NCI-H2107 treated with DMSO at 0.1 percent for 48 hours (cell line): Measurements from ENCODE around the gene ALDH4A1.

Experiments used
- DNase-seq: peaks from one replicate; lab custom pipeline; 2025; ENCODE audit not compliant: unreplicated experiment; lab: John Stamatoyannopoulos, UW

The ALDH4A1 gene

DNA sequence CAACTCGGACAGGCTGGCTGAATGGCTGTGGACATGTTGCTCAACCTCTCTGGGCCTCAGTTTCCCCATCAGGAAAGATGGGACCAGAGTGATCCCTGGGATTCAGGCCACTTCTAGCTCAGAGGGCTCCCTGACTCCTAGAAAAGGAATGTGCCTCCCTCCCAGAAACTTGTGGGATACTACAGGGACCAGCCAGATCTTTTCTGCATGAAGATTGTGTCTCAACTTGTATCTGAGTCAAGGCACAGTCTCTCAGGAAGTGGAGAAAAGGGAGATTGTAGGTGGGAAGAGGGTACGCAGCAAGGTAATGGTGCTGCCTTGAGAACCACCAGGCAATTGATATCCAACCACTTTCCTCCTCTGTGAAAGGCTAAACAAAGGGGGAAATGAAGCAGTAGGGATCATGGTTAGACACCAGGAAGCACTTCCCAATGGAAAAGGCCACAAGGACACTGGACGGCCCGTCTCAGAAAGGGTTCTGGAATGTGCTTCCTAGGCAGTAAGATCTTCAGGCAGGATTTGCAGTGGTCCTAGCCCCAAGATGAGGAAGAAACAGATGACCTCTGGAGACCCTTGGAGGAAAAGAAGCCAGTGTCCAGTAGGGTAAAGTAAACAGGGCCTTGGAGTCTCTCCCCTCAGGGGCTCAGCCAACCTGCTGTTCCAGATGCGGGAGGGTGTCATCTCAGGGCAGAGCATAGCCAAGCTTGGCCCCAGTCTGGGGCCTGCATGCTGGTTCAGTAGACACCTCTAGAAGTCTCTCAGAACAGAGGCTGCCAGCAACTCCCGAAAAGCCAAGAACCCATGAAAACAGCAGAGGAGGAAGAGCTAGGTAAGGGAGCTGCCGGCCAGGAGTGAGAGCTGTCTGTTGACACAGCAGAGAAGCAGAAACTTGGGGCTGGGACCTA lies 37.3 kb upstream of the ALDH4A1 start:
- DNase-seq, result no peak

DNA sequence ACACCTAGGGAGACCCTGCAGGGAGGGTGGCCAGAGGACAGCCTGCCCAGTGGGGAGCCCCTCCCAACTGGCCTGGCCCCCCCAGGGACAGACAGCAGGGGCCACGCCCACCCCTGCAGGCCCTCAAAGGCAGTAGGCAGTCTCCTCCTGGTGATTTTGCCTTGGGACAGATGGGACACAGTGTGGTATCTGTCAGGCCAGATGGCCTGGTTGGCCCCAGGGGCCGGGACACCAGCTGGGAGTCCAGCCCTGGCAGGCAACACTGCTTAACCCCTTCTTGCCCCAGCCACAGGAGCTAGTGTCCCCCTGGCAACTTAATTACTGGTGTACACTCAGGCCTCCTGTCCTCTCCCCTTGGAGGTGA lies 36.3 kb upstream of the ALDH4A1 start:
- no peak for DNase-seq

DNA sequence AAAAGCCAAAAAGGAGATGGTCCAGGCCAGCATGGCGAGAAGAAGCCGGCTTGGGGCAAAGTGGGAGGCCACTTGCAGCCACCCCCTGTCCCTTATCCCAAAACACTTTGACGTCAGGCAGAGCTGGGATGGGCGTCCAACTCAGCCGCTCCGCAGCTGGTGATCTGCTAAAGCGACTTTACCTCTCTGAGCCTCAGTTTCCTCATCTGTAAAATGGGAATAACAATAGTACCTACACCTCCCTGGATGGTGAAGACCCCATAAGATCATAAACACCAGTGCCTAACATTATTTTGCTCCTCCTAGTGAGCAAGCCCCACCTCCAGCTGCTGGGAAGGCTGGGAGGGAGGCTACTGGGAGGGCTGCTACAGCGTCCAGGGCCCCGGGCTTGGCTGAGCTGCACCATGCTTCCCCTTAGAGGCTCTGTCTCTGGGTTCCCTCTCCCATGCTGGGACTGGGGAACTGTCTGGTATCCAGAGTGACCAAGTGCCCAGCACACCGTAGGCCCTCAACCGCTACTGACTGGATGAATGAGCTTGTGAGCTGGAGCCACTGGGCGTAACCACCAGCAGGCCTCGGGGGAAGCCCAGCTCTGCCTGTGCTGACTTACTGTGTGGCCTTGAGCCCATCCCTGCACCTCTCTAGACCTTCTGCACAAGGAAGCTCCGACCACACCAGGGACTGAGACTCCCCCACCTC lies 35.8 kb upstream of the ALDH4A1 start:
- no peak for DNase-seq

DNA sequence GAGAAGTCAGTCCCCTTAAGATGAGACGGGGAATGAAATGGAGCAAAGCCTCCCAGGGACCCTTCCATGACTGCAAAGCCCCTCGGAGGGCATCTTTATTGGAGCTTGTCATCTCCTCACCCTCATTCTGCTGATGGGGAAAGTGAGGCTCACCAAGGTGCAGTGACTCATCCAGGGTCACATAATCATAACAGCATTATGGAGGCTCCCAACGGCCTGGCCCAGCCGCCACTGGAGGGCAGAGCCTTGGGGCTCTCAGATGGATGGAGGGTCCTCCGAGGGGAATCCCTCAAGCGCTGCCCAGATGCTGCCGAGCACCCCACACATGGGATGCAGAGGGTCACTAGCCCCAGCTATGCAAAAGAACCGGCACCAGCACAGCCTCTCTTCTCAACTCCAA lies 35.2 kb upstream of the ALDH4A1 start:
- DNase-seq, result no peak

DNA sequence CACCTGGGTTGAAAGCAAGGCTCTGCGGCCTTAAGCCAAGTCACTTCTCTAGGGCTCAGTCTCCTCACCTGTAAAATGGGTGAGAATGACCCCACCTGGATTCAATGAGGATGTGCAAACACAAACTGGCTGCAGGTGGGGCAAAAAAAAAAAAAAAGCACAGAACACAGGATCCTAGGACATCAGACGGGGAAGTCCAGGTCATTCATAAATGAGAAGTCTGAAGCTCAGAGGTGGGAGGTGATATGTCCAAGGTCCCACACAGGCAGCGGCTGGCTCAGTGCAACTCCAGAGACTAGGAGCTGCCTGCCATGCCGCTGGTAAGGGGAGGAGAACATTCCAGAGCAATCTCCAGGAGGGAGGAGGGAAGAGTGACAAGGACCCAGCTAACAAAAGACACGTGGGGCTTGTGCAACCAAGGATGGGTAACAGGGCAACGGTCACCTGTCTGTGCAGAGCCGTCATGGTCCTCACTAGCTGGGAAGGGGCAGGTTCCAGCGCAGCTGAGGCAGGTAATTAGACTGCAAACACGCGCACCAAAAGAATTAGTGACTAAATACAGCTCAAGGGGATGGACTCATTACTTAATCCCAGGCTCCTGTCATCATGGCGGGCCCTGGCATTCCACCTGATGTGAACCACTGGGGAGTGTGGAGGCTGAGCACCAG lies 34.6 kb upstream of the ALDH4A1 start:
- DNase-seq, result no peak

DNA sequence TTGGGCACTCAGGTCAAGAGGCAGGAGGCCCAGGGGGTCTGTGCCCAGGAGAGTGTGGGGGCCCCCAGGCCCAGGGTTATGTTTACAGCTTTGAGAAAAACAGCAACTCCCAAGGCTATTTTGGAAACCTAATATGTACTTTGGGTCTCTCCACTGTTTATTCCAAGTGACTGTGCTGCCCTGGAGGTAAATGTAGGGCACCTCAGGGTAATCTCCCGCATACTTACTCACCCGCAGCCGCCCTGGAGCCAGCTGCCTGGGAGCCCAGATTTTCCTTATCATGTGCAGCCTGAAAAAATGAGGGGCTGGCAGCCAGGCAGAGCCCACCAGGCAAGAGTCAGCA lies 34.1 kb upstream of the ALDH4A1 start:
- DNase-seq, result no peak

DNA sequence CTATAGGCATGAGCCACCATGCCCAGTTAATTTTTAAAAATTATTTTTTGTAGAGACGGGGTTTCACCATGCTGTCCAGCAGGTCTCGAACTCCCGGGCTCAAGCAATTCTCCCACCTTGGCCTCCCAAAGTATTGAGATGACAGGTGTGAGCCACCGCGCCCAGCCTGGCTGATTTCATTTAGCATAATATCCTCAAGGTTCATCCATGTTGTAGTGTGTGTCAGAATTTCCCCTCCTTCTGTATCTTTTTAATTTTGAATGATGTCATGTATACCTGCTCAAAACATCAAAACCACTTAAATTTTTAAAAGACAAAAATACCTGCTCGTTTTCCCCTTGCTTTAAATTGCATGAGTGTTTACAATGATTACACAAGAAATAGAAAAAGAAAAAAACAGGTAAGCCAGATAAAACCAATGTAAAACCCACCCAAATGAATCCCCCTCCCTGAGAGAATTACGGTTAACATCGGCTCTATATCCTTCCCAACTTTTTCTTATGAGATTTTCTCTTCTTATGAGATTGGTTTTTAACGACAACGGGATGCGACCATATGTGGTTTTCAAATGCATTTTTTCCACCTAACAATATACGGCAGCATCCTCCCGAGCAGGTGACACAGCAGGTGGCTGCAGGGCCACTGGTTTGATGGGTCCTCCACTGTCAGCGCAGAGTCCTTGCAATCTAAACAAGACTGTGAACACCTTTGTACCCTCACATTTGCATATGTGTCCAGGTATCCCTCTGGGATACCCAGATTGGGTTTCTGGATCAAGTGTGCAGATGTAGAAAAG lies 32.0 kb upstream of the ALDH4A1 start:
- peak; percentile 82 for DNase-seq

DNA sequence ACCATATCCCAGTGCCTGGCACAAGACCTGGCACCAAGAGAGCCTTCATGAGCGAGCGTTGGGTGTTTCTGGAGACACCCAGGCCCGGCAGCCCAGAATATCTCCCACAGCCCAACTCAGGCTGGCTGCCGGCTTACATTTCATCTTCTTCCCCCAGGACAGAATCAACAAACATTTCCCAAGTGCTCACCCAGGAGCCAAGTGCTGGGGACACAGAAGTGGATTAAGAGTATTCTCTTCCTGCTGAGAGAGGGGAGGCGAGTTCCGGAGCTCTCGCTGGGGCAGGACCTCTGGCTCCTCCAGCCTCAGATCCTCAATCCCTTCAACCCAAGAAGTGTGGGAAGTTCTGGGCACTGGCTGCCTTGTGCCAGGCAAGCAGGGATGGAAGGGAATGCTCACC lies 30.5 kb upstream of the ALDH4A1 start:
- DNase-seq, result no peak

DNA sequence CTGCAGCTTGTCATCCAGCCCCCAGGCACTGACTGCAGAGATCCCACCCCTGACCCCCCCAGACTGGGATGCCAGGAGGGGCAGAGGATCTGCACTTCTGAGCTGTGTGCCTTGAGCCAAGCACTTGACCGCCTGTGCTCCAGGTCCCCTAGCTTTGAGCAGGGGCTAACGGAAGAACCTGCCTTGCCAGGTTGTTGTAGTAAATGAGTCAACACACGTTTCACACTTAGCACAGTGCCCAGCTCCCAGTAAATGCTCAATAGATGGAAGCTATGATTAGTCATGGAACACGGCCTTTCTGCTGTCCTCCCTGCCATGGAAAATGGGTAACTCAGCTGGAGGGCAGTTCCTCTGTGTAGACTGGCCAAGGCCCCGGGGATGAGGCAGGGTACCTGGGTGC lies 30.0 kb upstream of the ALDH4A1 start:
- DNase-seq, result no peak

DNA sequence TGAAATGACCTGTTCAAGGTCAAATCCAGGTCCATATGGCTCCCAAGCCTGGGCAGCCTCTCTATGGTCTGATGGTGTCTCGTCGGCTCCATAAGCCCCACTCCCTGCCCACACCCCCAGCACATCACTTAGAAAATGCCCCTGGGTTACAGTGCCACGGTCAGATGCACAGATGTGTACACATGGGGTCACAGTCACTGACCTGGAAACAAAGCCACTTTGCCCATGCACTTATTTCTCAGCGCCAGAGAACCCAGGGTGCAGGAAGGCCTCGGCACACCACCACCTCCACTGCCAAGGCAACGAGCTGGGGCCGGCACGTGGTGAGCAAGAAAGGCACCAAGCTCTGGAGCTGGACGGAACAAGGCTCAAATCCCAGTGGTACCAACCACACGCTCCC lies 29.4 kb upstream of the ALDH4A1 start:
- no peak for DNase-seq

DNA sequence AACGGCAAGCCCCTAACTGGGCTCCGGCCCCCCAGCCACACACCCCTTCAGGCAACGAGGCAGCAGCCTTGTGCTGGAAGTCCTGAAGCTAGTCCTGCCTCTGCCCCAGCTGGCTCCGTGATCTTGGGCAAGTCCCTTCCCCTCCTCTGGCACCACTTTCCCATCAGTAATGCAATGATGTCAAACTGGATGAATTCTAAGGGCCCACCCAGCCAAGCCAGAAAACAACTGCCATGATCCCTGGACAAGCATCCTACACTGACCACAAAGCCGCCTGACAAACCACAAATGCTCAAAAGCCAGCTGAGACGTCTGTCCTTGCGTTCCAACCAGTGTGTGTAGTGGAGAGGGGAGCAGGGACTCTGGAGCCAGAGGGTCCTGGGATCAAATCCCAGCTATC lies 27.3 kb upstream of the ALDH4A1 start:
- no peak for DNase-seq

DNA sequence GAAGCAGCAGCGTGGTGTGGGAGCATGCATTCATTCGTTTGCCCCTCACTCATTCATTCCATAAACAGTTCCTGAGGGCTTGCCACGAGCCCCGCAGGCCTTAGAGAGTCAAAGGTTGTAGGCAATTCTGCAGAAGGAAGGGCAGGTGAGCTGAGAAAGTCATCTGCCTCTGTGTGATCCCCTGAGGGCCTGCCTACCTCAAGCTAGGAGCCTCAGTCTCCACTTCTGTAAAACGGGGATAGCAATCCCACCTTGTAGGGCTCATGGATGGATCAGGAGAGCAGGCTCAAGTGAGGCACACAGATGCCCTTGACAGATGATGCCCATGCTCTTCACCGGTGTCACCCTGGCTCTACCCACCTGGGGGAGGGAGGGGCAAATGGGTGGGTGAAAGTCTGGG lies 26.6 kb upstream of the ALDH4A1 start:
- no peak for DNase-seq

DNA sequence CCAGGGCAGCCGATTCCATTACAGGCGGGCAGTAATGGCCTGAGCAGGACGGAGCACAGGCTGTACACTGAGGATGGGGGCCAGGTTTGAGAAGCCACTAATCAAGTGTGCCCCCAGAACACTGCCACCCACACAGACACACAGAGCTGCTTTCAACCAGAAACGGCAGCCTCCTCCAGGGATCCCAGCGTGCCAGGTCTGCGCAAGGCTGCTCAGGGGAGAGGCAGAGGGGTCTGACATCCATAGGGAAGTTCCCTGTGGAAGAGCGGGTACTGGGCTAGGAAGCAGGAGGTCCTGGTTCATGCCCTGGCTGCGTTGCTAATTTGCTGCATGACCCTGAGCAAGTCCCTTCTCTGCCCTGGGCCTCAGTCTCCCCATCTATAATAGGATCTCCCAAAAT lies 26.1 kb upstream of the ALDH4A1 start:
- no peak for DNase-seq

DNA sequence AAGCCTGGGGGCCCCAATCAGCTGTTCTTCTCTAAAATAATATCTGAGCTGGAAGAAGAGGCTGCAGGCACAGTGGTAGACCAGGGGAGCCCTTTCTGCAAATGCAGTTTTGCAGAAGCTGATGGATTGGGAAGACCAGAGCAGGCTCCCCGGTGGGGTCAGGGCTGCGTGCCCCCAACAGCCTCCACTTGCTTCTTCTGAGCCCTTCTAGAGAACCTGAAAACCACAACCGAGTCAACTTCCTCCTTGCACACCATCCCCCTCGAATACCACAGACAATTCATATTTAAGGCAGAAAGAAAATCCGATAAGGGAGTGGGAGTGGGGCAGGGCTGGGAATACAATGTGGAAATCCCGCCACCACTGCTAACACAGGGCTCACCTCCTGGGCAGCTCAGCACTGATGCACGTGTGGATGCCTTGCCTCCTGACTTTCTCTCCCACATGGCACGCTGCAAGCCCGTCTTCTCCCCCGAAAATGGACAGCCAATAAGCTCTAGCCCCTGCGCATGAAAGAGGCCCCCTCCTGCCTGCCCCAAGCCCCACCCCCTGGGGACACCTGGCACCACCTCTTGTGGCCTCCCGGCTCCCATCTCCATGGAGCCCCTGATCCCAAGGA lies 25.4 kb upstream of the ALDH4A1 start:
- no peak for DNase-seq

DNA sequence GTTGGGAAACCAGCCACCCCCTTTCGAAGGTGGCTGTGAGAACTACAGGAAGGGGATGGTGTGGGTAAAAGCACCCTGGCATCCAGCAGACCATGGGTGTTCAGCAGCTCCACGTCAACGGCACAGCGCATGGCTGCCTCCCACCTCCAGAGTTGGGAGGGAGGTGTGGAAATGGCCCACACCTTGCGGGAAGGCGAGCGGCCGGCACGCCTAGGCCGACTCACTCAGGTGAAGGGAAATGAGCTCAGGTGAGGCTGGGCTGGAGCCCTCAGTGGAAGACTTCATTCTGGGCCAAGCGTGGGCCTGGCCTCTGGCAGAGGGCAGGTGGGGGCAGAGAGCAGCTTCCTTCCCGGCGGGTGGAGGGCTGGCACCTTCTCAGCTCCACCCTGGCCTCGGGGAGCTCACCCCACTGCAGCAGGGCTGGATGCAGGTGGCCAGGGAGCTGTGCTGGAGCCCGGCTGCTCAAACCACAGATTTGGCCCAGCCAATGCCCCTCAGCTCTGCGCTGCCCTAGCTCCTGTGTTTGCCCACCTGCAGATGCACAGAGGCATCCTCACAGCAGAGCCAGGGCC lies 24.8 kb upstream of the ALDH4A1 start:
- DNase-seq, result no peak

DNA sequence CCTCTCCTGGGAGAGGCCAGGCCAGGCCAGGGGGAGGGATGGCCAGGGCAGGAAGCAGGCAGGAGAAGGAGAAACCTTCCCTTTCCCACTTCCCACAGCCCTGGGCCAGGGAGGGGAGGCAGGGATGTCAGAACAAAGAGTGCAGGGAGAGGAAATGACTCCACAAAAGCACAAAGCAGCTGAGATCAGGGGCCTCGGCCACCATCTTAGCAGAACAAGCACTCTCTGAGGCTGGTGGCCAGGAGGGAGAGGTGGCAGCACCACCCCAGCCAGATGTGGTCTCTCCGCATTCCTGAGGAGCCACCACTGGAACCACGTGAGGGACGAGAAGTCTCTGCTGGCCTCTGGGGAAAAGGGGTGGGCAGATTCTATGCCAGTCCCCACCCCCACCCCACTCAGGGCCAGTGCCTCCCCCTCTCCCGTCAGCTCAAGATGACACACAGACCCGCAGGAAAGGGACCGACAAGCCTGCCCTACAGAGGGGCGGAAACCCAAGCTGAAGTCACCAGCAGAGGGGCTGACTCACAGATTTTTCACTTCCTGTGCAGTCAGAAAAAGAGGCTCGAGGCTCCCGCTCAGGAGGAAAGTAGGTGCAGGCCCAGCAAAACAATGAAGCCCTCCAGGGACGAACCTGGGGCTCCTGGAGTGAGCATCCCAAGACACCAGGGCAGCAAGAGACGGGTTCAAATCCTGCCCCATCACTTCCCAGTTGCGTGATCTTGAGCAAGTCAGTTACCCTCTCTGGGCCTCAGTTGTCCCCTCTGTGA lies 24.1 kb upstream of the ALDH4A1 start:
- DNase-seq, result no peak

DNA sequence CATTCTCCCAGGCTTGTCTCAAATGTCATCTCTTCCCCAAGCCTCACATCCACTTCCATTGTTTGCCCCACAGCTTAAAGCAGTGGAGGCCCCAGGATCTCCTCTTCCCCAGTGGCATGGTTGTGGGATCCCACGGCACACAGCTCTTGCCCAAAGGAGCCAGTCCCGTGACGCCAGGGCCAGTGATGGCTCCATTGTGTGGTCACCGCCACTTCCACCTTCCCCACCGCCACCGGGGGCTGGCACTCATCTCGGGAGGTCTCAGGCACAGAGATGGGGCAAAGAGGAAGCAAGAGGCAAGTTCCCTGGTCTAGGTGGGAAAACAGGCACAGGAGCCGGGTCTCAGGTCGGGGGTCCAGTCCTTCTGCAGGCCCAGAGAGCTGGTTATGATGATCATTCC lies 22.9 kb upstream of the ALDH4A1 start:
- DNase-seq, result no peak

DNA sequence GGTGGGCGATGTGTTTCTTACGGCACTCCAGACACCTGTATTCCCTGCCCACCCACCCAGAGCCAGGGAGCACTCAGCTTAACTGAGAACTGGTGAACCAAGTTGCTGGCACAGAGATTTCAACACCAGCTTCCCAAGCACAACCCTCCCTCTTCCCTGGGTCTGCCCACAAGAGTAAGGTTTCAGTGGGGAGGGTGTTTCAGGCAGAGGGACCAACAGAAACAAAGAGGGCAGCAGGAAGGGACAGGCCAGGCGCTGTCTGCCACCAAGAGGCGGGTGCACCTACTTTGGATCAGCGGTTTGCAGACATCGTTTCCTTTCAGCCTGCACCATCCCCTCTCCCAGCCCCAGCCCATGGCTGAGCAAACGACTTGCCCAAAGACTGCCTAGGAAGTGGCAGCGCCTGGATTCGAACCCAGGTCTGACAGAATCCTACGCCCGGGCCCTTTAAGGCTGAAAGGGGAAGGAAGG lies 21.9 kb upstream of the ALDH4A1 start:
- peak; percentile 61 for DNase-seq

DNA sequence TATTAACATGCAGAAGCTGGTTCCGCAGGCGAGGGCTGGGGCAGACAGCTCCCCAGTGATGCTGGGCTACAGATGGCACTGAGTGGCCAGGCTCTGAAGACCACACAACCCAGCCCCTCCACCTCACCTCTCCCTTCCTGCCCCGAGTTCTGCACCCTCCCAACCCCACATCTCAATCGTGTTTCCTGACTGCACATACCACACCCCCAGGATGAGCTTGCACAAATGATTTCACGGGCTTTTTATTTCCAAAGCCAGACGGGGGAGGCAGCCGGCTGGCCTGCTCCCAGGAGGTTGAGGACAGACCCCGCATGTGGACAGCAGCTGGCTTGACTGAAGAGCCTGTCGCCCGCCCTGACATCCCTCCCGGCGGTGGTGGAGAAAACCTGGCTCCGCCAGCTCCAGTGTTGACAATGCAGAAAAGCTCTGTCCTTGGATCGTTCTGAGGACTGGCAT lies 21.4 kb upstream of the ALDH4A1 start:
- no peak for DNase-seq
